ENCODE data around the gene ASCC3.

The ASCC3 gene

DNA sequence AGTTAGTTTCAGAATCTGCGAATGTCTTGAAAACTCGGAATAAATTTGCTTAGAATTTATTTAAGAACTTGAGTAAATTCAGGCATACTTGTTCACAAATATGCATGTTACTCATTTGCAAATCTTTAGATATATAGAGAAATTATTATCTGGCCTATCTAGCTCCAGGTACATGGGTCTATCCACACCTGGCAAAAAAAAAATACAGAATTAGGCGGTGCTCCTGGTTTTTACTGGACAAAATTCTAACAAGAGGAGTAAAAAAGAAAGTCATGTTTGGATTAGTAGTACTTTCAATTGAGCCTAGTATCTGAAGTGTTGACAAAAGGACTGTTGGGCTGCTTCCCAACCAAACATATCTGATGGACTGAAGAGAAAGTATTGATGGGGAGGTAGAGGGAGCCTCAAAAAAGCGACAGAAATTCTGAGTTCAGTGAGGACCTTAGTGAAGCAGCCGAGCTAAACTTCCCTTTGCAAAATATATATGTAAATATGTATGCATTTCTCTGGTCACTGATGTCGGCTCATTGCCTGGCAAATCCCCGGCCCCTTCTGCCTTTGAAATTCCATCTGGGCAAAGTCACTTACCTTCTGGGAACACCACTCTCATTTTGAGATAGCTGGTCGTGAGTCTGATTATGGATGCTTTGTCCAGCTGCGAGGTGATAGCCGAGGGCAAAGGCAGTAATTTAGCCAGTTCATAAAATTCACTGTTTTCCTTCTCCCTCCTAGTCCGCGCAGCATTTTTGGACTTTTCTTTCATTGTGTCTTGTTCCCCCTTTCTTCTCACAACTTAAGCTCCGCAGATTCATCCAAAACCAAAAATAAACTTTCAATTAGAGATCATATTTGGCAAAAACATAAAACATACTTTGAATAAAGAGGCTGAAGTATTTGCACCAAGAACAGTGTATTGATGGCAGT is 418.2 kb downstream of the ASCC3 start:
- H3K27ac ChIP-seq: no peak overlapping the region
- ChIA-PET CTCF (interaction anchor here (0.6 to 0.7 kb wide), 3 partner anchors 15 to 1718 kb away, joined by 3 to 4 read pairs (median 3); no protein-coding TSS in a partner anchor), POLR2A (ENCODE audit: low non-redundant PET) (no interaction called here)
- DNase-seq (ENCODE audit: low spot score): no peak
- TF ChIP-seq, protein P1, sequence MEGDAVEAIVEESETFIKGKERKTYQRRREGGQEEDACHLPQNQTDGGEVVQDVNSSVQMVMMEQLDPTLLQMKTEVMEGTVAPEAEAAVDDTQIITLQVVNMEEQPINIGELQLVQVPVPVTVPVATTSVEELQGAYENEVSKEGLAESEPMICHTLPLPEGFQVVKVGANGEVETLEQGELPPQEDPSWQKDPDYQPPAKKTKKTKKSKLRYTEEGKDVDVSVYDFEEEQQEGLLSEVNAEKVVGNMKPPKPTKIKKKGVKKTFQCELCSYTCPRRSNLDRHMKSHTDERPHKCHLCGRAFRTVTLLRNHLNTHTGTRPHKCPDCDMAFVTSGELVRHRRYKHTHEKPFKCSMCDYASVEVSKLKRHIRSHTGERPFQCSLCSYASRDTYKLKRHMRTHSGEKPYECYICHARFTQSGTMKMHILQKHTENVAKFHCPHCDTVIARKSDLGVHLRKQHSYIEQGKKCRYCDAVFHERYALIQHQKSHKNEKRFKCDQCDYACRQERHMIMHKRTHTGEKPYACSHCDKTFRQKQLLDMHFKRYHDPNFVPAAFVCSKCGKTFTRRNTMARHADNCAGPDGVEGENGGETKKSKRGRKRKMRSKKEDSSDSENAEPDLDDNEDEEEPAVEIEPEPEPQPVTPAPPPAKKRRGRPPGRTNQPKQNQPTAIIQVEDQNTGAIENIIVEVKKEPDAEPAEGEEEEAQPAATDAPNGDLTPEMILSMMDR (conservative IDR thresholded peaks at IDR 0.05; ENCODE audit: low read depth): no peak

DNA sequence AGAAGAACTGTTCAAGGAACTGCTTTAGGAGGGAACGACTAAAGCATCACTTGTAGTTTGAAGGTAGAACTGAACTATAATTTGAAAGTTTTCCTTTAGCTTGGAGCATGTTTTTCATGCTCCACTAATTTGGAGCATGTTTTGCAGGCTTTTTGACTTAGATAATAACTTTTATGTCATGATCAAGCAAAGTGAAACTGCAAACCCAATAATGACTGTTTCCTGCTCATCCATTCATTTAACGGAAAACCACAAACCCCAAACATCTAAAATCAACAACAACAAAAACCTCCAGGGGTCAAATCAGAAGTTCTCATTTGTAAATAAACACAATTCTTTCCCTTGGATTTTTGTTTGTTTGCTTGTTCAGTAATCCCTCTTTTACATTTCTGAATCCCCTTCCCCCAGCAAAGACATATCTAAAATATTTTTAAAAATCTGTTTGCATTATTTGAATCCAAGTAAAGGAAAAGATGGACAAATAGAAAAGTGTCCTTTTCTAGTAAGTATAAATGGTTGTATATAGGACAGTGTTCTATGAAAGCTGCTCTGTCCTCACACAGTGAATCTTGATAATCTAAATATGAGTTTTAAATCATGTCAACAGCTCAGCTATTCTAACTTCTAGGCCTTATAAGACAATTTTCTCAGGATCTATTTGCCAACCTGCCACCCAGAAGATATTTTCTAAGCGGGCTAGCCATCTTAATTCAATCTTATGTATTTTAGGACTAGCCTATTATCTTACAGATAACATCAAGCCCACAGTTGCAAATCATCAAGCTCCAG is 419.0 kb downstream of the ASCC3 start:
- no peak for DNase-seq (ENCODE audit: low spot score)
- H3K27ac ChIP-seq: no peak overlapping the region
- ChIA-PET CTCF (interaction anchor here (1.1 kb wide), 1 partner anchor 71 kb away, joined by 6 read pairs; no protein-coding TSS in a partner anchor), POLR2A (ENCODE audit: low non-redundant PET) (no interaction called here)
- TF ChIP-seq, protein P1 (conservative IDR thresholded peaks at IDR 0.05; ENCODE audit: low read depth): no peak

DNA sequence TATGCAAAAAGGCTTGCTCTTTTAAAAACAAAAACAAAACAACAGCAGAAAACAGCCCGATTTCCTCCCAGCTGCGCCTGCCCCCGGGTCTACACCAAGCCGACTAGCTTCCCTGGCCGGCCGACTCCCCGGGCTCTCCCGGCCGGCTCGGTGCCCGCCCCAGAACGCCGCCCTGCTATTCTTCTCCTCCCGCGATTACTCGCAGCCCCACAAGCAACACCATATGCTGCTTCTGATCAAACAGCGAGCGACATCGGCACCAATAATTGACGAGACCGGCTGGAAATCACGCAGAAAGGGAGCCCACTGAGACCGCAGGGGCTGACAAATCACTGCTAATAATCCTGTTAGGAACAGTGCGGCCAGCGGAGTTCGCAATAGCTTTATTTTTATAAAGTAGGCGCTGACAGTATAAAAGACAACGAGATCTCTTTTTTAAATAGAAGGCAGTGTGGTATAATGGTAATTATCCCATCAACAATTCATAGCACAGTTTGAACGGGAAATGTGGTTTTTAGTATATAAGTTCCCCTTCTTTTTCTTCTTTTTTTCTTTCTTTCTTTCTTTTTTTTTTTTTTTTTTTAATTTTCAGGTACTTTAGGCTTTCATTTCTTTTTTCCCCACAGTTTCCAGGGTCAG is 419.7 kb downstream of the ASCC3 start:
- DNase-seq (ENCODE audit: low spot score): no peak
- ChIA-PET CTCF (interaction anchor here (0.5 to 1.2 kb wide), 7 partner anchors 26 to 354 kb away, joined by 3 to 7 read pairs (median 3); no protein-coding TSS in a partner anchor), POLR2A (ENCODE audit: low non-redundant PET) (interaction anchor here (0.6 kb wide), 1 partner anchor 39 kb away, joined by 3 read pairs; no protein-coding TSS in a partner anchor)
- H3K27ac ChIP-seq: no peak overlapping the region
- TF ChIP-seq, protein P1 (conservative IDR thresholded peaks at IDR 0.05; ENCODE audit: low read depth): no peak

DNA sequence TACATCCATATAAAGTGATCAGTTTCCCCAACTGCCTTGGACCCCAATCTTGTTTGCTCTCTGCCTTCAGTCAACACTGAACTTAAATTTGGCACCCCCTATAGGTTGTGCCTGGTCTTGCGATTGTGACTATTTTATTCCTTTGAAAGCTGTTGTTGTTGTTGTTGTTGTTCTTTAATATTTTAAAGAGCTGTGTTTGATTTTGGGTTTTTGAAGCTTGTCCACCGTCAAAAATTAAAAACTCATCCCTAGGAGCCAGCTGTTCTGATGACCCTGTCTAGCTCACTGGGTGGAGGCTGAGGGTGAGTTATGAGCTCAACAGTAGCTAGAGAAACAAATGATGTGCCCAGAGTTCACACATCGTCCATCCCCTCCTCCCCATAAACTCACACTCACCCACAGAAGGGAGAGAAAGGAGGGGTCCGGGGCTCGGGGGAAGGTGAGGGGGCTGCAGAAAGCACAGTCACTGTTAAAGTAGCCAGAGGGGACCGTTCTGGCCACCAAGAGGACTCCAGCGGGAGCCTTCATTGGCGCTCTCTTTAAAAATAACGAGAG is 420.4 kb downstream of the ASCC3 start:
- ChIA-PET POLR2A (ENCODE audit: low non-redundant PET) (interaction anchor here (0.6 kb wide), 1 partner anchor 39 kb away, joined by 3 read pairs; no protein-coding TSS in a partner anchor), CTCF (interaction anchor here (0.5 to 1.3 kb wide), 8 partner anchors 9 to 353 kb away, joined by 3 to 7 read pairs (median 3); no protein-coding TSS in a partner anchor)
- DNase-seq (ENCODE audit: low spot score): no peak
- TF ChIP-seq, protein P1 (conservative IDR thresholded peaks at IDR 0.05; ENCODE audit: low read depth): no peak
- no peak overlapping the region for H3K27ac ChIP-seq

DNA sequence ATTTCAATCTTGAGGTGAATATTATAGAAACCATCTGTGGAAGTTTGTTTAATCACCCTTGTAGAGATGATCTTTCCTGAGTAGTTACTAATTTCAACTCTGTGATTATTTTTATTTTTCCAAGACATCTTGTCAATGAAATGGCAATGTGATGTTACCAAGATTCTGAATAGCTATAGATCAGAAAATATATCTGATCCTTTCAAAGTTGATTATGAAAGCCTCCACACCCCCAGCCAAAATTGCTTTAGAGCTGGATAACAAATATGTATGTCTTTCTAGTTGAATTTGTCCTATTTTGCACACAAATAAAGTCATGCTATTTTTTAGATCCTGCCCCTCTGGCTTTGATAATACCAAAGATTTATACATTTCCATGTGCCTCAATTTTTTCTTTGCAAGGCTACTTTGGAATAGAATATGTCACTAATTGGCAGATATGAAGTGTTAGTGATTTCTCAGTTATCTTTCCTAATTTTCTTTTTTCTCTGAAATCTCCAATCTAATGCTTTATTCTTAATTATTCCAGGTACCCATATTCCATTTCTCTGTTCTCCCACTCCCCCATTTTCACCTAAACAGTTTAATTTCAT is 421.4 kb downstream of the ASCC3 start:
- ChIA-PET POLR2A (ENCODE audit: low non-redundant PET) (no interaction called here), CTCF (interaction anchor here (1.1 to 1.3 kb wide), 3 partner anchors 8 to 201 kb away, joined by 3 to 5 read pairs (median 3); no protein-coding TSS in a partner anchor)
- H3K27ac ChIP-seq: no peak overlapping the region
- TF ChIP-seq, protein P1 (conservative IDR thresholded peaks at IDR 0.05; ENCODE audit: low read depth): no peak
- DNase-seq (ENCODE audit: low spot score): no peak
